Measurements from ENCODE around the gene GARNL3.

The GARNL3 gene

DNA sequence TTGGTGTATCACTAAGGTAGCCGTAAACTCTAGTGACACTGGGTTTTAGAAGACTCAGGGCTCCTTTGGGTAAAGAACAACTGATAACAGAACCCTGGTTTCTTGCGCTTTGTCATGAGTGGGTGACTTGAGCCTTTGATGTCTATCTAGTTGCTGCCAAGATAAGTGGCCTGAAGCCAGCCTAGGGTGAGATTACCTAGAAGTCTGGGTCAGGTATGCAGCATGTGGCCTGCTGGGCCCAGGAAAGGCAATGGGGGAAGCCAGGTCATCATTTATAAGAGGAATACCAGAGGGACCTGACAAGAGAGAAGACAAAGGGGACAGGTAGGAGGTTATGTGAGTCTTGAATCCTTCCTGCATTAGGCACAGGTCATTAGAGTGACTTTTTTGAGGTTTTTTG is 23.2 kb upstream of the GARNL3 start:
- no peak for DNase-seq

- DNase-seq, result peak; percentile 97
These were observed 19.7 kb upstream of the GARNL3 start for GRCh38 chr9:127244609-127245601.

- no peak for DNase-seq
These were observed 18.9 kb upstream of the GARNL3 start for GRCh38 chr9:127245637-127246164.

DNA sequence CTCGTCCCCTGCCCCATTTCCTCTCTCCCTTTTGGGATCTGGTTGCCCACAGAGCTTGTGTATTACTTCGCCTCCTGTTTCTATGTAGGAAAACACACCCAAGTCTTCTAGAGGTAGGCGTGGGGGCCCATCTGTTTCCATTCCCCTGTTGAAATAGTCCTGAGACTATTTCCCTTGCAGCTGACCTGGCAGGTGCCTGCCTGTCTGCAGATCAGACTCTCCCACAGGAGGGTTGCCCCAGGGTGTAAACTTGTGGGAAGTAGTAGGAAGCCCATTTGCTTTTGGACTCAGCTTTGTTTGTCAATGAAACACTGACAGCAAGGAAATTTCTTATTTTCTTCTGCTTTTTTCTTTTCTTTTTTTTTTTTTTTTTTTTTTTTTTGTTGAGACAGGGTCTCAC is 16.3 kb upstream of the GARNL3 start:
- no peak for DNase-seq

GRCh38 chr9:127249877-127250276 is 14.7 kb upstream of the GARNL3 start:
- no peak for DNase-seq

GRCh38 chr9:127250896-127251391 is 13.6 kb upstream of the GARNL3 start:
- DNase-seq, result no peak

GRCh38 chr9:127252410-127253318 is 11.9 kb upstream of the GARNL3 start:
- DNase-seq, result no peak

DNA sequence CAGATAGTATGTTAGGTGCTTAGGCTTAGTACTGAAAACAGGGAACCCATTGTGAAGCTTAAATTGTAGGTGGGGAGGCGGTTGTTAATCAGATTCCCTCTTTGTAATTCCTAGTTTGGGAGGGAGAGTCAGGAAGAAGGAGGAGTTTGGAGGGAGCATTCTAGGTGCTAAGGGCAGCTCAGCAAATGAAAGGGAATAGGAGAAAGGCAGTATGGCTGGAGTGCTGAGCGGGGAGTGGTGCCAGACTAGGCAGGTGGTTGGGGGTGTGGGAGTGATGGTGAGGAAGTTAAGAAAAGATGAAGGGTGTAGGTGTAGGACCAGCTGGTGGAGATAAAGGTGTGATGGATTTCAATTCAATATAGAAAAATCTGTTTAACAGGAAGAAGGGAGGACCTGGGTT is 11.1 kb upstream of the GARNL3 start:
- DNase-seq, result no peak

- no peak for DNase-seq
These were observed 8.9 kb upstream of the GARNL3 start for GRCh38 chr9:127255692-127256091.

- DNase-seq, result no peak
These were observed 8.2 kb upstream of the GARNL3 start for GRCh38 chr9:127256324-127256723.

GRCh38 chr9:127258606-127259471 is 5.7 kb upstream of the GARNL3 start:
- DNase-seq, result no peak

DNA sequence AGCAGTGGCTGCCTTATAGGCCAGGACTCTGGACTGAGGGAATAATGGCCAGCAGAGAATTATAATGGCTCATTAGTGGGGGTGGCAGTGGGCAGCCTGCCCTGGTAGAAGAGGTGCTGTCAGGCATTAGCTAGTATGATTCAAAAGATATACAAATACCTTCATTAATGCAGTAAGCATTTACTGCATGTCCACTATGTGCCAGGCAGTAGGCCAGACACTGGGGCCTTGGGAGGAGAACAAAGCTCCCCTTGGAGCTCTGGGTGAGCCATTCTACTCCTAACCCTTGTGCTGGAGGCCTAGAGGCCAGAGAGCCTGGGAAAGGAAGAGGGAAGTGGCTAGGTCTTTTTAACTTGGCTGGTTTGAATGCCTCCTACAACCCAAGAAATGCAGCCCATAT is 2.0 kb upstream of the GARNL3 start:
- no peak for DNase-seq

DNA sequence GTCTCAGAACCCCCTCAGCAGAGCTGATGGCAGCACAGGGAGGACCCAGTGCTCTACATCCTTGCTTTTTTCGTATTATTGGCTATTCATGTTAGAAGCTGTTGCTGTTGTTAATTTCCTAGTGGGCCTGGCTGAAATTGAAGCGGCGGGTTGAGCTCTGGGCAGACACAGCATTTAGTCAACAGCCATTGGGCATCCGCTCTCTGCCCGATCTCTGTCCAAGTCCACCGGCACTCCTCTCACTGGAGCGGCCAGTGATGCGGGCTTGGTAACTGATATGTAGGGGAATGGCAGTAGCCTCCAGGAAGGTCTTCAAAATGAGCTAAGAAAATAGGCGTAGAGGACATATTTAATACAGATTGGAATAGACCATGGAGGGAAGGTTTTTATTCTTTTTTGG is 1.3 kb upstream of the GARNL3 start:
- DNase-seq, result no peak

- no peak for DNase-seq
These were observed 910 bp upstream of the GARNL3 start for GRCh38 chr9:127263664-127264063.

- no peak for DNase-seq
These were observed 3.4 kb downstream of the GARNL3 start for GRCh38 chr9:127267793-127268525.

GRCh38 chr9:127269449-127269848 is 4.9 kb downstream of the GARNL3 start:
- DNase-seq, result no peak

DNA sequence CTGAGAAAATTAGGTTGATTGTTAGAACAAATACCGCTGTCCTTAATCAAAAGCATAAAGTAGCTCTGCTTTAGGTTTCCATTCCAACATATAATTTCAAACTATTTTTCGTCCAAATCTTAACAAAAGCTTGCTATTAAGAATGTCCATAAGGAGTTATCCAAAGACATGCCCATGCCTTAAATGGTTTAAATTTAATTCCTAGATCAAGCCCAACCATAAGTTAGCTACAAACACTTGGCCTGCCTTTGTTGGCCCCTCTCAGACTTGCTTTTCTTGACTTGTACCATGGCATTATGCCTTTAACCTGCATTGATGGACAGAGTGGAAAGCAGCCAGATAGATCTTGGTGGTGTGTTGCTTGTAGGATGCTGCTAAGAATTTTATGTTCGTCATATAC is 8.8 kb downstream of the GARNL3 start:
- DNase-seq, result no peak

GRCh38 chr9:127277099-127277498 is 12.5 kb downstream of the GARNL3 start:
- DNase-seq, result no peak

- no peak for DNase-seq
These were observed 13.2 kb downstream of the GARNL3 start for GRCh38 chr9:127277770-127278169.

- no peak for DNase-seq
These were observed 13.8 kb downstream of the GARNL3 start for GRCh38 chr9:127278372-127278771.

GRCh38 chr9:127279717-127280285 is 15.2 kb downstream of the GARNL3 start:
- DNase-seq, result no peak
